Osteoblast (primary cell): ENCODE results near the gene PJVK. TPM values are rescaled to one million over a fixed set of nuclear protein-coding genes. Genes with fewer than 3 reads are reported as not detected.

Experiments used
- DNase-seq: peaks from one replicate; pipeline ENCODE4 v3.0.0; 2011; ENCODE audit warnings: low spot score, mixed read lengths; ENCODE audit not compliant: insufficient read length; ENCODE audit errors: missing footprints
- H2AFZ ChIP-seq: 2 replicates; pipeline ENCODE4 v1.6.0; 2011; ENCODE audit warnings: mild to moderate bottlenecking, low read length
- H3K27ac ChIP-seq: 2 replicates; pipeline ENCODE4 v1.5.1; 2011; ENCODE audit warnings: mild to moderate bottlenecking, low read depth, low read length, moderate library complexity
- H3K27me3 ChIP-seq: 2 replicates; pipeline ENCODE4 v1.6.0; 2012; ENCODE audit warnings: mild to moderate bottlenecking, control low read depth, inconsistent platforms, low read length, moderate library complexity; ENCODE audit not compliant: insufficient read depth
- H3K36me3 ChIP-seq: 2 replicates; pipeline ENCODE4 v1.5.1; 2011; ENCODE audit warnings: mild to moderate bottlenecking, low read length, control low read depth, moderate library complexity; ENCODE audit not compliant: insufficient read depth
- H3K4me1 ChIP-seq: 2 replicates; pipeline ENCODE4 v1.5.1; 2011; ENCODE audit warnings: mild to moderate bottlenecking, low read length, control low read depth, moderate library complexity; ENCODE audit not compliant: insufficient read depth
- H3K4me2 ChIP-seq: 2 replicates; pipeline ENCODE4 v1.6.0; 2011; ENCODE audit warnings: mild to moderate bottlenecking, low read length; ENCODE audit not compliant: insufficient read depth
- H3K4me3 ChIP-seq: fragments of 200-600 bp; sonication (generic); 3 replicates; pipeline ENCODE4 v1.5.1; 2012; ENCODE audit warnings: mild to moderate bottlenecking, low read length, inconsistent platforms; ENCODE audit not compliant: insufficient read depth
- H3K79me2 ChIP-seq: 2 replicates; pipeline ENCODE4 v1.6.0; 2012; ENCODE audit warnings: mild to moderate bottlenecking, low read length, control low read depth, inconsistent platforms; ENCODE audit not compliant: insufficient read depth
- H3K9me3 ChIP-seq: 2 replicates; pipeline ENCODE4 v1.5.1; 2011; ENCODE audit warnings: low read depth, low read length, control low read depth
- H4K20me1 ChIP-seq: 2 replicates; pipeline ENCODE4 v1.6.0; 2012; ENCODE audit warnings: mild to moderate bottlenecking, low read length, control low read depth; ENCODE audit not compliant: insufficient read depth
- total RNA-seq: library from RNA; depleted of rRNA; stranded (reverse); fragments of >200 nt; gene quantifications from 2 replicates; pipeline ENCODE4 v1.2.3, GENCODE V29; 2012
- TF ChIP-seq, protein P1 (sequence below): IDR thresholded peaks from 2 replicates; pipeline ENCODE4 v1.5.1; 2011; ENCODE audit warnings: mild to moderate bottlenecking, low read depth, low read length, moderate library complexity; ENCODE audit errors: extremely low read depth

Gene PJVK
- total RNA-seq, 1 donor, result 2.5 TPM

DNA sequence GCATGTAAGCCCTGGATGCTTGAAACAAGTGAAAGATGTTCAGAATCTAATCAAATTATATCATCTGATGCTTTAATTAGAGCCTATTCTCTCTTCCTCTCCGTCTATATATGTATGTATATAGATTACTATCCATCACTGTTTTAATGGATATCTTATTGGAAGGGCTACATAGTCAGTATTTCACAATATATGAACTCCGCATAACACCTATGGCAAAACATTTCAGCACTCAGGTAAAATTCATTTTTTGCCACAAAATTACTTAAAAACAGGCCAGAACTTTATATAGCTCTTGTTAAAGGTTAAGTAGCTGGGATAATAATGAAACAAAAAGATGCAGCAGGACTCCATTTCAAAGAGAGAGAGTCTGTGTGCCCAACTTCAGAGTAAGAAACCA, 1.2 kb downstream of the PJVK start:
- Histone ChIP-seq H3K4me3 (no peak overlapping the region), H3K4me1 (peaks cover 17% of the 10 kb centered on the region), H4K20me1 (peaks cover 7% of the 10 kb centered on the region), H3K27ac (no peak overlapping the region), H3K79me2 (peaks cover 33% of the 10 kb centered on the region), H3K36me3 (peaks cover 13% of the 10 kb centered on the region), H3K4me2 (no peak overlapping the region), H3K9me3 (no peaks in the 10 kb centered on the region), H3K27me3 (no peaks in the 10 kb centered on the region), H2AFZ (no peak overlapping the region)
- TF ChIP-seq, protein P1, sequence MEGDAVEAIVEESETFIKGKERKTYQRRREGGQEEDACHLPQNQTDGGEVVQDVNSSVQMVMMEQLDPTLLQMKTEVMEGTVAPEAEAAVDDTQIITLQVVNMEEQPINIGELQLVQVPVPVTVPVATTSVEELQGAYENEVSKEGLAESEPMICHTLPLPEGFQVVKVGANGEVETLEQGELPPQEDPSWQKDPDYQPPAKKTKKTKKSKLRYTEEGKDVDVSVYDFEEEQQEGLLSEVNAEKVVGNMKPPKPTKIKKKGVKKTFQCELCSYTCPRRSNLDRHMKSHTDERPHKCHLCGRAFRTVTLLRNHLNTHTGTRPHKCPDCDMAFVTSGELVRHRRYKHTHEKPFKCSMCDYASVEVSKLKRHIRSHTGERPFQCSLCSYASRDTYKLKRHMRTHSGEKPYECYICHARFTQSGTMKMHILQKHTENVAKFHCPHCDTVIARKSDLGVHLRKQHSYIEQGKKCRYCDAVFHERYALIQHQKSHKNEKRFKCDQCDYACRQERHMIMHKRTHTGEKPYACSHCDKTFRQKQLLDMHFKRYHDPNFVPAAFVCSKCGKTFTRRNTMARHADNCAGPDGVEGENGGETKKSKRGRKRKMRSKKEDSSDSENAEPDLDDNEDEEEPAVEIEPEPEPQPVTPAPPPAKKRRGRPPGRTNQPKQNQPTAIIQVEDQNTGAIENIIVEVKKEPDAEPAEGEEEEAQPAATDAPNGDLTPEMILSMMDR, result no peak
- no peak for DNase-seq

DNA sequence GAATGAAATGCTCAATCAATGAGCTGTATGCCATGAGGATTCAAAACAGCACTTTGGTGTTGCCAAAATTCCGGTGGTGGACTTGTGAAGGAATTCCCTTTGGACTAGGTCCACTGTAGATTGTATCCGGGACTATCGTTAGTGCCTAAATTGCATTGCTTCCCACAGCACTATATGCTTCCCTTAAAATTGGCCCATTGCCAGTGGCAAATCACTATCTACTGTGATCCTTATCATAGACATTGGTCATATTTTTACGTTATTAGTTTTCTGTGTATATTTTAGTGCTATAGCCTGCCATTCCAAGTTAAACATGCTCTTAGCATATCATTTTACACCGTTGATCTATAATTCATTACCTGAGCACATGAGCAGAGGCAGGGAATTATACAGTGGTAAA, 1.7 kb downstream of the PJVK start:
- peak; percentile 32 for DNase-seq
- no peak overlapping the region for H3K4me3 ChIP-seq

DNA sequence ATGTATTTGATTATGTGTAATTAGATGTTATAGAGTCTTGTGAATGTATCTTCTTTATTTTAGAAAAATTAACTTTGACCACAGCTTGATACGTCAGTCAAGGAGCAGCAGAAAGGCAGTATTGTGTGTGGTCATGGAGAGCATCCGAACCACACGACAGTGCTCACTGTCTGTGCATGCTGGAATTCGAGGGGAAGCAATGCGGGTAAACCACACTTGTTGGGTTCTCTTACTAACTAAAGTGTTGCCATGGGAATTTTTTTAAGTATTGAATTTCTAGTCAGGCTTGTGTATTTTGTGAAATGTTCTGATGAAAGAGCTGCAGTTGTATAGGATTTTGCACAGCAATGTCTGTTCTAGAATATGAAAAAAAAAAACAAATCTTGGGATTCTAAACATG, 4.8 kb downstream of the PJVK start:
- no peaks in the 10 kb centered on the region for H3K27me3 ChIP-seq
- H3K4me1 ChIP-seq, result peaks cover 8% of the 10 kb centered on the region
- no peaks in the 10 kb centered on the region for H3K9me3 ChIP-seq
- peak overlapping the region; percentile 25 for H3K27ac ChIP-seq
- no peak overlapping the region for H3K4me3 ChIP-seq
- no peak overlapping the region for H2AFZ ChIP-seq
- TF ChIP-seq, protein P1, result no peak
- H3K79me2 ChIP-seq, result no peaks in the 10 kb centered on the region
- H4K20me1 ChIP-seq, result no peaks in the 10 kb centered on the region
- DNase-seq, result peak; percentile 64
- H3K4me2 ChIP-seq, result no peak overlapping the region
- no peaks in the 10 kb centered on the region for H3K36me3 ChIP-seq

More for the DNA sequence above, 1.7 kb downstream of the PJVK start:
- H3K4me1 ChIP-seq, result peaks cover 17% of the 10 kb centered on the region
- no peaks in the 10 kb centered on the region for H3K27me3 ChIP-seq
- no peak overlapping the region for H2AFZ ChIP-seq
- no peaks in the 10 kb centered on the region for H3K9me3 ChIP-seq
- peaks cover 7% of the 10 kb centered on the region for H4K20me1 ChIP-seq
- TF ChIP-seq, protein P1, result no peak
- peaks cover 8% of the 10 kb centered on the region for H3K36me3 ChIP-seq
- no peak overlapping the region for H3K27ac ChIP-seq
- no peak overlapping the region for H3K4me2 ChIP-seq
- peaks cover 30% of the 10 kb centered on the region for H3K79me2 ChIP-seq

DNA sequence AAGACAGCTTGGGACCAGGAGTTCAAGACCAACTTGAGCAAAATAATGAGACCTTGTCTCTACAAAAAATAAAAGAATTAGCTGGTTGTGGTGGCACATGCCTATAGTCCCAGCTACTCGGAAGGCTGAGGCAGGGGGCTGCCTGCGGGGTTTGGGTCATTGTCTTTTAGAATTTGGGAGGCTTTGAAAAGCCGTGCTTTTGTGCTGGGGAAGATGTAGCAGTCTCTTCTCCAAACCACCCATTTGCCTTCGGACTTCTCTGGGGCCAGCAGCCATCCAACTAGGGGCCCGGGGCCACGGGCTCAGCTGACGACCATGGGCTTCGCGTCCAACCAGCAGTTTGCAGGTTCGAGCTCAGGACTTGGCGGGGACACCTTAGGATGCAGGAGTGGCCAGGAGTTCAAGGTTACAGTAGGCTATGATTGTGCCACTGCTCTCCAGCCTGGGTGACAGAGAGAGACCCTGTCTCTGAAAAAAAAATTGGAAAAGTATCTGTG, 6.3 kb downstream of the PJVK start:
- no peaks in the 10 kb centered on the region for H3K27me3 ChIP-seq
- no peak for DNase-seq
- no peaks in the 10 kb centered on the region for H3K36me3 ChIP-seq
- no peak overlapping the region for H3K4me2 ChIP-seq
- no peak overlapping the region for H3K4me3 ChIP-seq
- no peaks in the 10 kb centered on the region for H3K9me3 ChIP-seq
- H4K20me1 ChIP-seq, result no peaks in the 10 kb centered on the region
- H3K4me1 ChIP-seq, result peaks cover under 1% of the 10 kb centered on the region
- no peaks in the 10 kb centered on the region for H3K79me2 ChIP-seq
- no peak overlapping the region for H3K27ac ChIP-seq
- H2AFZ ChIP-seq, result no peak overlapping the region
- TF ChIP-seq, protein P1, result no peak
